Gastroesophageal sphincter (tissue), 4 donors: ENCODE results near the gene CYP4F12. TPM values are rescaled to one million over a fixed set of nuclear protein-coding genes. Genes with fewer than 3 reads are reported as not detected.

ENCODE experiments used
- ATAC-seq: fragments of 150-250 bp; one replicate; pipeline ENCODE4 v1.9.1; 2016; ENCODE audit warnings: mild to moderate bottlenecking, moderate library complexity
- H3K27ac ChIP-seq, 4 donors: fragments of 200-600 bp; sonication (generic) in 3 of 4; 1 replicate in 3 of 4; 2 replicates in 1 of 4; pipeline ENCODE4 v1.5.1; 2016 to 2019
- H3K27me3 ChIP-seq: fragments of 200-600 bp; sonication (generic); one replicate; pipeline ENCODE4 v1.5.1; 2019
- H3K36me3 ChIP-seq, 2 donors: fragments of 200-600 bp; sonication (generic); one replicate each; pipeline ENCODE4 v1.5.1; 2019; ENCODE audit warnings: control low read depth in 1 of 2
- H3K4me1 ChIP-seq, 3 donors: fragments of 200-600 bp; sonication (generic); 1 replicate in 2 of 3; 2 replicates in 1 of 3; pipeline ENCODE4 v1.5.1; 2016 to 2019; ENCODE audit warnings: control low read depth in 2 of 3
- H3K4me3 ChIP-seq, 2 donors: fragments of 200-600 bp; sonication (generic); one replicate each; pipeline ENCODE4 v1.5.1; 2019; ENCODE audit warnings: mild to moderate bottlenecking in 1 of 2, moderate library complexity in 1 of 2
- H3K9me3 ChIP-seq, 3 donors: fragments of 200-600 bp; sonication (generic); one replicate each; pipeline ENCODE4 v1.5.1; 2017 to 2019; ENCODE audit warnings: control low read depth in 2 of 3
- EP300 ChIP-seq: sonication (generic); formaldehyde crosslinking; IDR thresholded peaks from one replicate; pipeline ENCODE4 v1.6.1; 2017; ENCODE audit warnings: antibody characterized with exemption, mild to moderate bottlenecking
- POLR2A ChIP-seq, 2 donors: fragments of 450-650 bp; IDR thresholded peaks; one replicate each; pipeline ENCODE4 v1.6.1; 2017; ENCODE audit warnings: antibody characterized with exemption in 2 of 2, mild to moderate bottlenecking in 2 of 2, moderate library complexity in 1 of 2
- POLR2AphosphoS5 ChIP-seq: sonication (generic); formaldehyde crosslinking; IDR thresholded peaks from one replicate; pipeline ENCODE4 v1.6.1; 2017; ENCODE audit warnings: antibody characterized with exemption
- WGBS, 2 donors: methylation state at CpG; one replicate each; pipeline ENCODE4 v1.1.5; 2018; ENCODE audit warnings: low coverage in 1 of 2; 5-methylcytosine and 5-hydroxymethylcytosine counted together
- total RNA-seq, 4 donors: library from RNA; depleted of rRNA; stranded (reverse); fragments of >200 nt; gene quantifications; one replicate each; pipeline ENCODE4 v1.1.0, GENCODE V29; 2016
- TF ChIP-seq, protein P1 (sequence below), 4 experiments: fragments of 200-600 bp in 2 of 4; fragments of 450-650 bp in 2 of 4; sonication (generic) in 1 of 4; IDR thresholded peaks; one replicate each; pipeline ENCODE4 v1.5.1; 2017 to 2019; ENCODE audit warnings: antibody characterized with exemption in 4 of 4, mild to moderate bottlenecking in 2 of 4, moderate library complexity in 2 of 4

Gene CYP4F12
- total RNA-seq, 4 donors from 2014 or later: 5.1 to 14.1 (median 6.8) TPM

DNA sequence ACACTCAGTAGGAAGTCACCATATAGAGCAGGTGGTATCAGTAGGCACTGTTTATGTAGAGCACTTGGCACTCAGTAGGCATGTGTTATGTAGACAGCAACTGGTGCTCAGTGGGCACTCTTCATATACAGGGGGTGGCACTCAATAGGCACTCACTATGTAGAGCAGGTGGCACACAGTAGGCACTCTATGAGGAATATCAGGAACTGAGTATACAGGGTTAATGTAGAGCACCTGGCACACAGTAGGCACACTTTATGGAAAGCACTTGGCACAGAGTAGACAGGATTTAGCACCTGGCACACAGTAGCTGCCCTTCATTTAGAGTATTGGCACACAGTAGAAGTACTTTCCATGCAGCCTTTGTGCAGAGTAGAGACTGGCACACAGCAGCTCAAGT lies 33.3 kb upstream of the CYP4F12 start:
- H3K4me3 ChIP-seq: no peak overlapping the region
- H3K4me1 ChIP-seq: peaks cover 0 to 4% (median 0%) of the 10 kb centered on the region in 3 donors
- H3K27ac ChIP-seq: no peak overlapping the region
- H3K9me3 ChIP-seq: no peaks in the 10 kb centered on the region
- H3K27me3 ChIP-seq: peaks cover 20% of the 10 kb centered on the region
- no peak for ATAC-seq
- no peak for TF ChIP-seq POLR2A (IDR thresholded peaks at IDR 0.05)
- TF ChIP-seq EP300: no peak
- no peak for TF ChIP-seq POLR2AphosphoS5
- TF ChIP-seq, protein P1, sequence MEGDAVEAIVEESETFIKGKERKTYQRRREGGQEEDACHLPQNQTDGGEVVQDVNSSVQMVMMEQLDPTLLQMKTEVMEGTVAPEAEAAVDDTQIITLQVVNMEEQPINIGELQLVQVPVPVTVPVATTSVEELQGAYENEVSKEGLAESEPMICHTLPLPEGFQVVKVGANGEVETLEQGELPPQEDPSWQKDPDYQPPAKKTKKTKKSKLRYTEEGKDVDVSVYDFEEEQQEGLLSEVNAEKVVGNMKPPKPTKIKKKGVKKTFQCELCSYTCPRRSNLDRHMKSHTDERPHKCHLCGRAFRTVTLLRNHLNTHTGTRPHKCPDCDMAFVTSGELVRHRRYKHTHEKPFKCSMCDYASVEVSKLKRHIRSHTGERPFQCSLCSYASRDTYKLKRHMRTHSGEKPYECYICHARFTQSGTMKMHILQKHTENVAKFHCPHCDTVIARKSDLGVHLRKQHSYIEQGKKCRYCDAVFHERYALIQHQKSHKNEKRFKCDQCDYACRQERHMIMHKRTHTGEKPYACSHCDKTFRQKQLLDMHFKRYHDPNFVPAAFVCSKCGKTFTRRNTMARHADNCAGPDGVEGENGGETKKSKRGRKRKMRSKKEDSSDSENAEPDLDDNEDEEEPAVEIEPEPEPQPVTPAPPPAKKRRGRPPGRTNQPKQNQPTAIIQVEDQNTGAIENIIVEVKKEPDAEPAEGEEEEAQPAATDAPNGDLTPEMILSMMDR (IDR thresholded peaks at IDR 0.05): no peak
- no peaks in the 10 kb centered on the region for H3K36me3 ChIP-seq

DNA sequence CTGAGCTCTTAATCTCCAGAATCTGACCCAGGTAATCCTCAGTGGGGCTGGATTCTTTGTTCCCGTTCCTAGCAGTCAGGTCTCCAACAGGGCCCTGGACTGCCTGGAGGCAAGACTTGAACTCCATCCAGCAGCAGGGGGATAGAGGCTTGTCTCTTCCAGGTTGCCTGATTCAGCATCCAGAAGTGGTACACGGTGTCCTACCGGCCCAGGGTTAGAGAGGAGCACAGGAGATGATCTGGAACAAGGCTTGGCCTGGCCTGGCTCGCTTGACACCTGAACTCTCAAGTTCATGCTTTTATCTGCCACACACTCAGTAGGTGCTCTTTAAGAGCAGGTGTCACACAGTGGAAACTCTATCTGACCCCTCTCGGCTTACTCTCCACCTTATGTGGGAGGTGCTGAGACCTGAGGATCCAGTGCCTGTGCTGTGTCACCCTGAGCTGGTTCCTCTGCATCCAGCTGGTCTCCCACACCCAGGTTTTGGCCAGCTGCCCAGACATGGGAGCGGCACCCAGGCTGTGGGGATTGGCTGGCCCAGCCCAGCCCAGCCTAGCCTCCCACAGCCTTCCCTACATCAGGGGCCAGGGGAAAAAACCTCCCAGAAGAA lies 32.5 kb upstream of the CYP4F12 start, which contains the start of gene CYP4F3:
CYP4F3 (plus strand) TSS at position 604 of the 610 bp plus-strand sequence. CDS start 519 bp downstream, outside the sequence.
- Histone ChIP-seq H3K27ac (no peak within 1 kb of the TSS), H3K27me3 (peaks cover 17% of the 10 kb centered on the region), H3K4me1 (peaks cover 0 to 4% (median 0%) of the 10 kb centered on the region in 3 donors), H3K4me3 (no peak within 1 kb of the TSS), H3K36me3 (no peaks in the 10 kb centered on the region), H3K9me3 (no peaks in the 10 kb centered on the region)
- TF ChIP-seq POLR2AphosphoS5 (no peak), POLR2A (IDR thresholded peaks at IDR 0.05) (no peak), EP300 (no peak)
- TF ChIP-seq, protein P1 (IDR thresholded peaks at IDR 0.05): no peak
- no peak for ATAC-seq
- 20% methylated on average over 1 of the region's 6 CpGs; no CpG with 5 or more reads in 1 of the 2 donors for WGBS, 2 donors

DNA sequence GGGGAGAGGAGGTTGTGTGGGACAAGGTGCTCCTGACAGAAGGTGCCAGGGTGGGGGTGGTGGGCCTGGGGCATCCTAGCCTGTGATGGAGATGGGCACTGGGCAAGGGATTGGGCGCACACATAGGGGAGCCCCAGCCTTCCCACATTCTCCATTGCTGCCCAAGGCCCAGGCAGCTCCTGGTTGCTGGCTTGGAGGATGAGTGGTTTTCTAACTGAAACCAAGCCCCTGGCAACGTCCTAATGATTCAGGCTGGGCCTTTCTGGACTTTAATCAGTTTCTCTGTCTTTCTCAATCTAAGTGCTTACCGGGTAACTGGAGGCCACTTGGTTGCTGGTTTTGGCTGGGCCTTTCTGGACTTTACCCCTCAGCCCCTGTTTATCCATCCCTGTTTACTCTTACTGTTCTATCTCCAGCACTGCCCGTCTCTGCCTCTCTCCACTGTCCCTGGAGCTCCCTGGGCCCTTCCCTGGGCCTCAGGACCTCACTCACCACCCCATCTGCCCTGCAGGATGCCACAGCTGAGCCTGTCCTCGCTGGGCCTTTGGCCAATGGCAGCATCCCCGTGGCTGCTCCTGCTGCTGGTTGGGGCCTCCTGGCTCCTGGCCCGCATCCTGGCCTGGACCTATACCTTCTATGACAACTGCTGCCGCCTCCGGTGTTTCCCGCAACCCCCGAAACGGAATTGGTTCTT lies 31.8 kb upstream of the CYP4F12 start:
- TF ChIP-seq EP300 (no peak), POLR2AphosphoS5 (no peak), POLR2A (IDR thresholded peaks at IDR 0.05) (no peak)
- TF ChIP-seq, protein P1 (IDR thresholded peaks at IDR 0.05): no peak
- no peak for ATAC-seq
- Histone ChIP-seq H3K4me1 (peaks cover 0 to 4% (median 0%) of the 10 kb centered on the region in 3 donors), H3K27me3 (peaks cover 17% of the 10 kb centered on the region), H3K27ac (no peak overlapping the region), H3K36me3 (no peaks in the 10 kb centered on the region), H3K4me3 (no peak overlapping the region), H3K9me3 (no peaks in the 10 kb centered on the region)
- WGBS, 2 donors: 24 to 37% methylated on average over 4 to 5 of the region's 12 CpGs

DNA sequence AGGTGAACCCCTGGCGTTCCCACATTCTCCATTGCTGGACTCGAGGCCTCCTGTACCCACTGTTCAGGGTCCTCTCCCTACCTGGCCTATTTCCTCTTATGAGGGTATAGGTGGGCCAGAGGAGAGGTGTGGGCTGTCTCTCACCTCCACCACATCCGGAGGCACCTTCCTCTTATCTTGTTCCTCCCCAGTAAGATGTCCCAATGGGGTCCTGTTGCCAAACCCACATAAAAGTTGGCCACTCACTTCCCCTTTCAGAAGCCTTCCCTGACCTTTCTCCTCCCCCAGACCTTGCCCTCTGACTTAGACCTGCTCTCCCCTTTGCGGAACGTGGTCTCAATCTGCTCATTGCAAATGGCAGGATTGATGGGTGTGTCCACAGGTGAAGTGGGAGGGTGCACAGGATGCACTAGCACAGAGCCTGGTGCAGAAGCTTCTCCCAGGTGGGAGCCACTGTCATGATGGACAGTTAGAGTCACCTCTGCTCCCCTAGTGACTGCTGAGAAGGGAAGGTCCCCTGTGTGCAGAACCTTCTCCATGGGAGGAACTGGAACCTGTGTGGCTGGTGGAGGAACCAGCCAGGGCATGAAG lies 30.9 kb upstream of the CYP4F12 start:
- Histone ChIP-seq H3K4me1 (peaks cover 0 to 4% (median 0%) of the 10 kb centered on the region in 3 donors), H3K27ac (no peak overlapping the region), H3K9me3 (peaks cover 0 to under 1% (median 0%) of the 10 kb centered on the region in 3 donors), H3K4me3 (no peak overlapping the region), H3K36me3 (no peaks in the 10 kb centered on the region), H3K27me3 (peaks cover 22% of the 10 kb centered on the region)
- TF ChIP-seq, protein P1 (IDR thresholded peaks at IDR 0.05): no peak
- TF ChIP-seq POLR2A (IDR thresholded peaks at IDR 0.05): no peak
- no peak for TF ChIP-seq EP300
- TF ChIP-seq POLR2AphosphoS5: no peak
- no peak for ATAC-seq
- 80 to 83% methylated on average over 1 of the region's 5 CpGs for WGBS, 2 donors
